ENCODE data around the gene NOL6.

- TF ChIP-seq, protein P1, sequence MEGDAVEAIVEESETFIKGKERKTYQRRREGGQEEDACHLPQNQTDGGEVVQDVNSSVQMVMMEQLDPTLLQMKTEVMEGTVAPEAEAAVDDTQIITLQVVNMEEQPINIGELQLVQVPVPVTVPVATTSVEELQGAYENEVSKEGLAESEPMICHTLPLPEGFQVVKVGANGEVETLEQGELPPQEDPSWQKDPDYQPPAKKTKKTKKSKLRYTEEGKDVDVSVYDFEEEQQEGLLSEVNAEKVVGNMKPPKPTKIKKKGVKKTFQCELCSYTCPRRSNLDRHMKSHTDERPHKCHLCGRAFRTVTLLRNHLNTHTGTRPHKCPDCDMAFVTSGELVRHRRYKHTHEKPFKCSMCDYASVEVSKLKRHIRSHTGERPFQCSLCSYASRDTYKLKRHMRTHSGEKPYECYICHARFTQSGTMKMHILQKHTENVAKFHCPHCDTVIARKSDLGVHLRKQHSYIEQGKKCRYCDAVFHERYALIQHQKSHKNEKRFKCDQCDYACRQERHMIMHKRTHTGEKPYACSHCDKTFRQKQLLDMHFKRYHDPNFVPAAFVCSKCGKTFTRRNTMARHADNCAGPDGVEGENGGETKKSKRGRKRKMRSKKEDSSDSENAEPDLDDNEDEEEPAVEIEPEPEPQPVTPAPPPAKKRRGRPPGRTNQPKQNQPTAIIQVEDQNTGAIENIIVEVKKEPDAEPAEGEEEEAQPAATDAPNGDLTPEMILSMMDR (IDR thresholded peaks at IDR 0.05; ENCODE audit: low read length), result peak; percentile 94
- TF ChIP-seq EZH2 (optimal IDR thresholded peaks at IDR 0.05; ENCODE audit: low read depth, low read length) (no peak), EZH2phosphoT487 (IDR thresholded peaks at IDR 0.05; ENCODE audit: low read length) (no peak)
Observed at GRCh38 chr9:33466565-33467495, 6.9 kb downstream of the NOL6 start.
